DMS 273 (cell line): Measurements from ENCODE around the gene TRIM22.
"Not testable (repeated sequence)": the region's sequence is repeated elsewhere in the genome, so short reads cannot be mapped to it uniquely, and the experiment has no call there.

Source experiments
- DNase-seq: peaks from one replicate; lab custom pipeline; 2025; ENCODE audit not compliant: unreplicated experiment; lab: John Stamatoyannopoulos, UW

TRIM22 gene

GRCh38 chr11:5690736-5691135 is 1.1 kb downstream of the TRIM22 start:
- DNase-seq = no peak

GRCh38 chr11:5691238-5691963 is 1.8 kb downstream of the TRIM22 start:
- not testable (repeated sequence) for DNase-seq

- no peak for DNase-seq
Measured at GRCh38 chr11:5691964-5692361, 2.4 kb downstream of the TRIM22 start.

GRCh38 chr11:5694642-5695041 is 5.1 kb downstream of the TRIM22 start:
- DNase-seq = no peak

- DNase-seq = no peak
Measured at GRCh38 chr11:5695580-5695979, 6.0 kb downstream of the TRIM22 start.

- no peak for DNase-seq
Measured at GRCh38 chr11:5696210-5696609, 6.6 kb downstream of the TRIM22 start.

GRCh38 chr11:5698281-5698680 is 8.7 kb downstream of the TRIM22 start:
- DNase-seq = no peak

GRCh38 chr11:5700421-5701054 is 10.9 kb downstream of the TRIM22 start:
- DNase-seq = no peak

- DNase-seq = no peak
Measured at GRCh38 chr11:5701055-5701577, 11.5 kb downstream of the TRIM22 start.

- DNase-seq = no peak
Measured at GRCh38 chr11:5703741-5704536, 14.3 kb downstream of the TRIM22 start.

GRCh38 chr11:5705688-5706087 is 16.1 kb downstream of the TRIM22 start:
- no peak for DNase-seq

- DNase-seq = no peak
Measured at GRCh38 chr11:5712507-5712906, 22.9 kb downstream of the TRIM22 start.

GRCh38 chr11:5713695-5714094 is 24.1 kb downstream of the TRIM22 start:
- DNase-seq = no peak

- not testable (repeated sequence) for DNase-seq
Measured at GRCh38 chr11:5716518-5716917, 26.9 kb downstream of the TRIM22 start.

- no peak for DNase-seq
Measured at GRCh38 chr11:5719703-5720495, 30.3 kb downstream of the TRIM22 start.

- DNase-seq = no peak
Measured at GRCh38 chr11:5722622-5723021, 33.0 kb downstream of the TRIM22 start.

- DNase-seq = no peak
Measured at GRCh38 chr11:5726351-5726750, 36.8 kb downstream of the TRIM22 start.

GRCh38 chr11:5727691-5728090 is 38.1 kb downstream of the TRIM22 start:
- no peak for DNase-seq

GRCh38 chr11:5736396-5736795 is 46.8 kb downstream of the TRIM22 start, which contains the start of gene OR56B1:
TSS of gene OR56B1 (plus strand) at chr11:5736448. CDS start at chr11:5736517, 69 bp downstream.
- no peak for DNase-seq

- no peak for DNase-seq
Measured at GRCh38 chr11:5737091-5737490, 47.5 kb downstream of the TRIM22 start.
